ENCODE results near the gene PNMA8A.

GRCh38 chr19:46511237-46511636 is 39.9 kb upstream of the PNMA8A start:
- TF ChIP-seq, protein P1, sequence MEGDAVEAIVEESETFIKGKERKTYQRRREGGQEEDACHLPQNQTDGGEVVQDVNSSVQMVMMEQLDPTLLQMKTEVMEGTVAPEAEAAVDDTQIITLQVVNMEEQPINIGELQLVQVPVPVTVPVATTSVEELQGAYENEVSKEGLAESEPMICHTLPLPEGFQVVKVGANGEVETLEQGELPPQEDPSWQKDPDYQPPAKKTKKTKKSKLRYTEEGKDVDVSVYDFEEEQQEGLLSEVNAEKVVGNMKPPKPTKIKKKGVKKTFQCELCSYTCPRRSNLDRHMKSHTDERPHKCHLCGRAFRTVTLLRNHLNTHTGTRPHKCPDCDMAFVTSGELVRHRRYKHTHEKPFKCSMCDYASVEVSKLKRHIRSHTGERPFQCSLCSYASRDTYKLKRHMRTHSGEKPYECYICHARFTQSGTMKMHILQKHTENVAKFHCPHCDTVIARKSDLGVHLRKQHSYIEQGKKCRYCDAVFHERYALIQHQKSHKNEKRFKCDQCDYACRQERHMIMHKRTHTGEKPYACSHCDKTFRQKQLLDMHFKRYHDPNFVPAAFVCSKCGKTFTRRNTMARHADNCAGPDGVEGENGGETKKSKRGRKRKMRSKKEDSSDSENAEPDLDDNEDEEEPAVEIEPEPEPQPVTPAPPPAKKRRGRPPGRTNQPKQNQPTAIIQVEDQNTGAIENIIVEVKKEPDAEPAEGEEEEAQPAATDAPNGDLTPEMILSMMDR (IDR thresholded peaks at IDR 0.05): no peak
- no peak for TF ChIP-seq POLR2A (IDR thresholded peaks at IDR 0.05)

All from lower leg skin (tissue), 3 donors.